H1 (cell line): Measurements from ENCODE around the gene APOBEC3H. TPM values are rescaled to one million over a fixed set of nuclear protein-coding genes. Genes with fewer than 3 reads are reported as not detected.

Experiments used
- ATF3 ChIP-seq: IDR thresholded peaks from 2 replicates; pipeline ENCODE4 v1.6.1; 2011; ENCODE audit warnings: low read depth, mild to moderate bottlenecking, low read length; ENCODE audit not compliant: insufficient read depth
- CHD2 ChIP-seq: IDR thresholded peaks from 2 replicates; pipeline ENCODE4 v1.6.1; 2012; ENCODE audit warnings: low read length, improper control_type of control experiment
- CHD7 ChIP-seq: fragments of 300-600 bp; sonication (generic); IDR thresholded peaks from 2 replicates; pipeline ENCODE4 v1.7.1; 2012; ENCODE audit warnings: low read length, moderate library complexity, mild to moderate bottlenecking, inconsistent platforms; ENCODE audit not compliant: insufficient replicate concordance
- EP300 ChIP-seq, 2 experiments: IDR thresholded peaks; 1 replicate in 1 of 2; 2 replicates in 1 of 2; pipeline ENCODE4 v1.6.1; 2011 to 2012; ENCODE audit warnings: low read depth in 2 of 2, low read length in 2 of 2, mild to moderate bottlenecking in 2 of 2, borderline replicate concordance in 1 of 2, inconsistent platforms in 1 of 2, moderate library complexity in 1 of 2
- GABPA ChIP-seq: IDR thresholded peaks from 2 replicates; pipeline ENCODE4 v1.6.1; 2011; ENCODE audit warnings: mild to moderate bottlenecking, low read length, moderate library complexity, borderline replicate concordance; ENCODE audit not compliant: insufficient read depth
- POU5F1 ChIP-seq: IDR thresholded peaks from 2 replicates; pipeline ENCODE4 v1.6.1; 2011; ENCODE audit warnings: low read depth, mild to moderate bottlenecking, low read length, moderate library complexity
- SRF ChIP-seq: IDR thresholded peaks from 2 replicates; pipeline ENCODE4 v1.6.1; 2011; ENCODE audit warnings: mild to moderate bottlenecking, low read depth, low read length, moderate library complexity
- polyA plus RNA-seq, 7 experiments: library from polyadenylated mRNA; depleted of rRNA in 3 of 7; stranded (reverse) in 5 of 7; unstranded in 2 of 7; fragments of >200 nt in 5 of 7; fragments of 200-250 nt in 2 of 7; gene quantifications; 1 replicate in 5 of 7; 2 replicates in 1 of 7; 4 replicates in 1 of 7; pipeline versions ENCODE4 v1.2.1 to v1.2.3, GENCODE V29; 2011 to 2013; ENCODE audit warnings: missing spikeins in 2 of 7, mixed read lengths in 2 of 7
- total RNA-seq: library from RNA; stranded (reverse); fragmentation: NEBNext Ultra II Directional; extraction: Animal tissue kit (Norgen Biotek cat#: 25700); gene quantifications from 2 replicates; pipeline ENCODE4 v1.2.1, GENCODE V29; 2021
- TF ChIP-seq, protein P1 (sequence below): IDR thresholded peaks from 2 replicates; pipeline ENCODE4 v1.6.1; 2012; ENCODE audit warnings: inconsistent platforms

The APOBEC3H gene
- total and polyA plus RNA-seq, 2 of the 8 experiments (the other 6 are each of a cell fraction or from before 2014, with no cell fraction given): 0.47 to 0.56 TPM

DNA sequence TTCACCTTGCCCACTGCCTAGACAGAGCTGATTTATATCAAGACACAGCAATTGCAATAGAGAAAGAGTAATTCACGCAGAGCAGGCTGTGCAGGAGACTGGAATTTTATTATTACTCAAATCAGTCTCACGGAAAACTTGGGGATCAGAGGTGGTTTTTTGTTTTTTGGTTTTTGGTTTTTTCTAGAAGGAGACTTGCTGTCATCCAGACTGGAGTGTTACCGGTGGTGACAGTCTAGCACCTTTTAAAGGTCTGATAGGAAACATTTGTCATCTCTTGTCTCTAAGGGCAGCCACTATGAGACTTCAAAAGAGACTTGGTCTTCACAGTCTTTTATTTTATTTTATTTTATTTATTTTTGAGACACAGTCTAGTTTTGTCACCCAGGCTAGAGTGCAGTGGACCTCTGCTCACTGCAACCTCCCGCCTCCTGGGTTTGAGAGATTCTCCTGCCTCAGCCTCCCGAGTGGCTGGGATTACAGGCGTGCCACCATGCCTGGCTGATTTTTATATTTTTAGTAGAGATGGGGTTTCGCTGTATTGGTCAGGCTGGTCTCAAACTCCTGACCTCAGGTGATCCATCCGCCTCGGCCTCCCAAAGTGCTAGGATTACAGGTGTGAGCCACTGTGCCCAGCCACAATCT, 19.1 kb downstream of the APOBEC3H start (continued):
- TF ChIP-seq ATF3: no peak
- TF ChIP-seq, protein P1, sequence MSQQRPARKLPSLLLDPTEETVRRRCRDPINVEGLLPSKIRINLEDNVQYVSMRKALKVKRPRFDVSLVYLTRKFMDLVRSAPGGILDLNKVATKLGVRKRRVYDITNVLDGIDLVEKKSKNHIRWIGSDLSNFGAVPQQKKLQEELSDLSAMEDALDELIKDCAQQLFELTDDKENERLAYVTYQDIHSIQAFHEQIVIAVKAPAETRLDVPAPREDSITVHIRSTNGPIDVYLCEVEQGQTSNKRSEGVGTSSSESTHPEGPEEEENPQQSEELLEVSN: no peak
- TF ChIP-seq POU5F1: no peak
- TF ChIP-seq GABPA: no peak
- no peak for TF ChIP-seq EP300 (IDR thresholded peaks at IDR 0.05; ENCODE audit: borderline replicate concordance in 1 of 2, low read depth in 2 of 2, low read length in 2 of 2)
- no peak for TF ChIP-seq SRF
- TF ChIP-seq CHD2: no peak
- TF ChIP-seq CHD7: no peak
